Mucosa of rectum (tissue), 2 donors: Measurements from ENCODE around the gene HEBP1.
A peak's percentile ranks its signal among the peaks of the same experiment; 100 is the strongest.

Experiments used
- H3K27ac ChIP-seq, 2 donors: one replicate each; pipeline ENCODE4 v1.7.0; 2013; ENCODE audit warnings: inconsistent platforms in 2 of 2, low read depth in 2 of 2, low read length in 2 of 2
- H3K27me3 ChIP-seq, 2 donors: one replicate each; pipeline ENCODE4 v1.7.0; 2013; ENCODE audit warnings: low read length in 2 of 2; ENCODE audit not compliant: control insufficient read depth in 2 of 2, insufficient read depth in 2 of 2
- H3K36me3 ChIP-seq, 2 donors: one replicate each; pipeline ENCODE4 v1.7.0; 2013; ENCODE audit warnings: low read length in 2 of 2; ENCODE audit not compliant: control insufficient read depth in 2 of 2, insufficient read depth in 2 of 2
- H3K4me1 ChIP-seq, 2 donors: one replicate each; pipeline ENCODE4 v1.7.0; 2013; ENCODE audit warnings: low read length in 2 of 2, mild to moderate bottlenecking in 1 of 2; ENCODE audit not compliant: control insufficient read depth in 2 of 2, insufficient read depth in 2 of 2
- H3K4me3 ChIP-seq, 2 donors: one replicate each; pipeline ENCODE4 v1.7.0; 2013; ENCODE audit warnings: low read length in 2 of 2
- H3K9ac ChIP-seq, 2 donors: one replicate each; pipeline ENCODE4 v1.7.0; 2013; ENCODE audit warnings: low read length in 2 of 2, low read depth in 1 of 2, mild to moderate bottlenecking in 1 of 2
- H3K9me3 ChIP-seq, 2 donors: one replicate each; pipeline ENCODE4 v1.7.0; 2013; ENCODE audit warnings: low read length in 2 of 2; ENCODE audit not compliant: control insufficient read depth in 2 of 2
- donor health status: healthy.
- donor health status: Normal muscosa, but diverticular disease.

The HEBP1 gene

DNA sequence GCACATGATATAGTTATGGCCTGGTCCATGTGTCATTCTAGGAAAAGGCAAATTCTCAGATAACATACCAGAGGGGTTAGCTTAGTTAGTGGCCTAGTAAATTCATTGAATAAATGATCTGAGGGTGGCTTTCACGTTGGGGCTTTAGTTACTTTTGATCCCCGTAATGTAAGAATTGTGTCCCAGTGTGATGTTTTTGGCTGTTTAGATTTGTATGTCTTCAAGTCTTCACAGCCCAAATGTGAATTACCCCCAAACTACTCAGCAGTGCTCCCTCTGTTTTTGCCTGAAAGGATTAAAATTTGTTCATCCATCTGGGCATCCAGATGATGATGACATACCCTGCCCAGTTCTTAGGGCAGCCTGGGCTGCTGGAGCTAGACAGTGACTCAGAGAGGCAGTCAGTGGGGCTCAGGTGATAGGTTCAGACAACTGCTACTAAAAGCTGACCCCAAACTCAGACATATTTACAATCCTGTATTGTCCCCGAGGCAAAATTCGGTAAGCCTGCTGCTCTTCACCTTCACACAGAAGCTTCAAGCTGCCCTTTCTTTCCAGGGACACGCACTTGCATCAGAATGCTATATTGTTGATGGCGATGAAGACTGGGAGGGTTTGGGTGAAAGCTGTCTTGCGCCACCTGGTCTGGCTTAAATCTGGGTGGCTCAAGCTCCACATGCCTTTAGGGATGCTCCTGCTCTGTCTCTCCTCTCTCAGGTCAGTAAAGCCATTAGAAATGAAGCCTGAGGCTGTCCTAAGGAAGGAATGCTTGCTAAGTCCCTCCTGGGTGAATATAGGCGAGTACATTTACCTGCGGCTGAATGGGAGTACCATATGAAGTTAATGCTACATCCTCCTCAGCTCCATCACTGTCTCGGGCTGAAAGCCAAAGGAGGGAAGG lies 58.4 kb downstream of the HEBP1 start:
- Histone ChIP-seq H3K9me3 (no peaks in the 10 kb centered on the region), H3K9ac (no peak overlapping the region), H3K36me3 (no peaks in the 10 kb centered on the region), H3K27ac (no peak overlapping the region), H3K4me3 (no peak overlapping the region), H3K27me3 (no peaks in the 10 kb centered on the region), H3K4me1 (no peaks in the 10 kb centered on the region)

- Histone ChIP-seq H3K4me1 (no peaks in the 10 kb centered on the region), H3K27ac (no peak overlapping the region), H3K4me3 (no peak overlapping the region), H3K9ac (no peak overlapping the region), H3K9me3 (no peaks in the 10 kb centered on the region), H3K27me3 (no peaks in the 10 kb centered on the region), H3K36me3 (no peaks in the 10 kb centered on the region)
Observed at GRCh38 chr12:12939888-12940287, 60.2 kb downstream of the HEBP1 start.

GRCh38 chr12:12938541-12938940 lies 61.5 kb downstream of the HEBP1 start:
- Histone ChIP-seq H3K27me3 (no peaks in the 10 kb centered on the region), H3K4me1 (no peaks in the 10 kb centered on the region), H3K9ac (no peak overlapping the region), H3K36me3 (no peaks in the 10 kb centered on the region), H3K4me3 (no peak overlapping the region), H3K27ac (no peak overlapping the region), H3K9me3 (no peaks in the 10 kb centered on the region)

- Histone ChIP-seq H3K4me3 (no peak overlapping the region), H3K27ac (no peak overlapping the region), H3K4me1 (no peaks in the 10 kb centered on the region), H3K9me3 (no peaks in the 10 kb centered on the region), H3K36me3 (no peaks in the 10 kb centered on the region), H3K9ac (no peak overlapping the region), H3K27me3 (no peaks in the 10 kb centered on the region)
Observed at GRCh38 chr12:12936983-12937491, 63.0 kb downstream of the HEBP1 start.

- Histone ChIP-seq H3K9ac (no peak overlapping the region), H3K36me3 (no peaks in the 10 kb centered on the region), H3K9me3 (no peaks in the 10 kb centered on the region), H3K27ac (no peak overlapping the region), H3K4me3 (no peak overlapping the region), H3K4me1 (no peaks in the 10 kb centered on the region), H3K27me3 (no peaks in the 10 kb centered on the region)
Observed at GRCh38 chr12:12934556-12934955, 65.5 kb downstream of the HEBP1 start.

- Histone ChIP-seq H3K27ac (no peak overlapping the region), H3K4me1 (no peaks in the 10 kb centered on the region), H3K27me3 (no peaks in the 10 kb centered on the region), H3K4me3 (no peak overlapping the region), H3K9ac (no peak overlapping the region), H3K9me3 (no peaks in the 10 kb centered on the region), H3K36me3 (no peaks in the 10 kb centered on the region)
Observed at GRCh38 chr12:12933742-12934141, 66.3 kb downstream of the HEBP1 start.

- no peaks in the 10 kb centered on the region for H3K27me3 ChIP-seq
- H3K9ac ChIP-seq, result no peak overlapping the region
- H3K4me3 ChIP-seq, result no peak overlapping the region
- H3K36me3 ChIP-seq, result no peaks in the 10 kb centered on the region
- peaks cover 4 to 7% of the 10 kb centered on the region in 2 donors for H3K4me1 ChIP-seq
- H3K27ac ChIP-seq, result no peak overlapping the region
- no peaks in the 10 kb centered on the region for H3K9me3 ChIP-seq
Observed at GRCh38 chr12:12930633-12931219, 69.3 kb downstream of the HEBP1 start.

GRCh38 chr12:12929696-12930095 lies 70.4 kb downstream of the HEBP1 start:
- Histone ChIP-seq H3K9ac (no peak overlapping the region), H3K27me3 (no peaks in the 10 kb centered on the region), H3K4me3 (no peak overlapping the region), H3K9me3 (no peaks in the 10 kb centered on the region), H3K27ac (no peak overlapping the region), H3K4me1 (peaks cover 4 to 7% of the 10 kb centered on the region in 2 donors), H3K36me3 (no peaks in the 10 kb centered on the region)

DNA sequence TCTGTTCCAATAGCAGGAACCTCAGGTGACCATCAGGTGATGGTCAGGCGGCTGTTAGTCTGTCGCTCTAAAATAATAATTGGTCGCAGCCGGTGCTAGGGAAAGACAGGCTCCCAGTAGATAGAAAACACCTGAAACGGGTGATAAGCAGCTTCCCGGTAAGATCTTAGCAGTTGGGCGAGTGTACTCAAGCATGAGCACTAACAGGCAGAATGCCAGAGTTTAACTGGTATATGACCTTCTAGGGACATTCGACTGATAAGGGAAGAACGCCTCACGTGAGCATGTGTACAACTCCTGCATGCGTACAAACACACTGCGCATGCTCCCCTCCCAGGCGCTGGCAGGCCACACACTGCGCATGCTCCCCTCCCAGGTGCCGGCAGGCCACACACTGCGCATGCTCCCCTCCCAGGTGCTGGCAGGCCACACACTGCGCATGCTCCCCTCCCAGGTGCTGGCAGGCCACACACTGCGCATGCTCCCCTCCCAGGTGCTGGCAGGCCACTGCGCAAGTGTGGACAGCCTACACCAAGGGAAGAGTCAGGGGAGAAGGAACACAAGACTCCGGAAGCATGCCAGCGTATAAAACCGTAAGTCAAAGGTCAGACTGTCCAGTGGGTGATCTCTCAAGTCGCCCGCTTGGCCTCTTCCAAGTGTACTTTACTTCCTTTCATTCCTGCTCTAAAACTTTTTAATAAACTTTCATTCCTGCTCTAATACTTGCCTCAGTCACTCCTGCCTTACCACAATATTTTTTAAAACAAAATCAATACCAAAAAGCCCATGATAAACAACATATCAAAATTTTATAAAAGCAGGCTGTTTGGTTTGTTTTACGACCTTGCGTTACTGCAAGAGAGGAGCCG lies 72.6 kb downstream of the HEBP1 start:
- H3K4me1 ChIP-seq, result peaks cover 4 to 7% of the 10 kb centered on the region in 2 donors
- no peaks in the 10 kb centered on the region for H3K9me3 ChIP-seq
- peak overlapping the region; percentile 63 to 64 for H3K27ac ChIP-seq
- H3K4me3 ChIP-seq, result peak overlapping the region; percentile 74 to 75
- H3K36me3 ChIP-seq, result no peaks in the 10 kb centered on the region
- peak overlapping the region; percentile 56 to 68 for H3K9ac ChIP-seq
- H3K27me3 ChIP-seq, result no peaks in the 10 kb centered on the region
